ENCODE data around the gene HK1.

The HK1 gene

DNA sequence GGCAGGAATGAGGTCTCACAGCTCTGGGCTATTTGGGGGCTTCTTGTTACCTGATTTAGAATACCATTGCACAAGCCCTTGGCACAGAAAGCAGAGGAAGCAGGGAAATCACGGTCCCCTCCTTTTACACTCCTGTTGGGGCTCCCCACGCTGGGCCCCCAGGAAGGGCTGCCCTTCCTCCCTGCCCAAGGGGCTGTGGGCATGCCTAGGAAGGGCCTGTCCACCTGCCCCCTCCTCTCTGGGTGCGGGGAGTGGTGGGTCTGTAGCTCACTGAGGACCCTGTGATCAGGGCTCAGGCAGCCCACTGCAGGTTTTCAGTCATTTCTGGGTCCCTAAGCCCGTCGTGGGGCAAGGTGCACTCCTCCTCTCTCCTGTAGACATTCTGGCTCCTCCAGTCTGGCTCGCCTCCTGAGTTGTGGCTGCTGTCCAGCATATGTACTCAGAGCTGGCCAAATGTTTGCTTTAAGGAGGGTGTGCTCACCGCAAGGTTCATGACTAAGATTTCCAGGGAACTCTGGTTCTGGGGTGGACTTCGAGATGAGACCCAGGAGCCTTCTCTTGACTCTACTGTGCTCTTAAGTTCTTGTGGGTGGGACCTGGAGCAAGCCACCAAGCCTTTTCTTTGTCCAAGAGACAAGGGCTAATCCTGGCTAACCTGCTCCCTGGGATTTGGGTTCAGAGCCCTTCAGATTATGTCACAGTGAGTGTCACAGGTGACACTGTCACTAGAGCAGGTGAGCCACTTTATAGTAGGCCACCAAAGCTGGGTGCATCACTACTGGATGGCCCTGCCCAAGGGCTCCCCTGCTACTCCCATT lies 82.4 kb downstream of the HK1 start:
- H3K27me3 ChIP-seq (ENCODE audit: insufficient read depth, low read length) = no peaks in the 10 kb centered on the region
- no peaks in the 10 kb centered on the region for H3K9me2 ChIP-seq (ENCODE audit: low read depth, low read length)
- H2AFZ ChIP-seq (ENCODE audit: low read length) = no peak overlapping the region
- H3F3A ChIP-seq (ENCODE audit: insufficient read depth, low read length) = no peaks in the 10 kb centered on the region
- TF ChIP-seq, protein P1, sequence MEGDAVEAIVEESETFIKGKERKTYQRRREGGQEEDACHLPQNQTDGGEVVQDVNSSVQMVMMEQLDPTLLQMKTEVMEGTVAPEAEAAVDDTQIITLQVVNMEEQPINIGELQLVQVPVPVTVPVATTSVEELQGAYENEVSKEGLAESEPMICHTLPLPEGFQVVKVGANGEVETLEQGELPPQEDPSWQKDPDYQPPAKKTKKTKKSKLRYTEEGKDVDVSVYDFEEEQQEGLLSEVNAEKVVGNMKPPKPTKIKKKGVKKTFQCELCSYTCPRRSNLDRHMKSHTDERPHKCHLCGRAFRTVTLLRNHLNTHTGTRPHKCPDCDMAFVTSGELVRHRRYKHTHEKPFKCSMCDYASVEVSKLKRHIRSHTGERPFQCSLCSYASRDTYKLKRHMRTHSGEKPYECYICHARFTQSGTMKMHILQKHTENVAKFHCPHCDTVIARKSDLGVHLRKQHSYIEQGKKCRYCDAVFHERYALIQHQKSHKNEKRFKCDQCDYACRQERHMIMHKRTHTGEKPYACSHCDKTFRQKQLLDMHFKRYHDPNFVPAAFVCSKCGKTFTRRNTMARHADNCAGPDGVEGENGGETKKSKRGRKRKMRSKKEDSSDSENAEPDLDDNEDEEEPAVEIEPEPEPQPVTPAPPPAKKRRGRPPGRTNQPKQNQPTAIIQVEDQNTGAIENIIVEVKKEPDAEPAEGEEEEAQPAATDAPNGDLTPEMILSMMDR (IDR thresholded peaks at IDR 0.05; ENCODE audit: low read length) = no peak
- no peak for TF ChIP-seq EZH2 (IDR thresholded peaks at IDR 0.05; ENCODE audit: borderline replicate concordance, low read length)
- H3K4me2 ChIP-seq (ENCODE audit: low read length) = no peak overlapping the region
- H3K9me3 ChIP-seq (ENCODE audit: low read length) = no peaks in the 10 kb centered on the region
- peaks cover 21% of the 10 kb centered on the region; the same call in 1 of the 2 replicates for H3K36me3 ChIP-seq (ENCODE audit: insufficient read depth, low read length)
- H3K4me3 ChIP-seq (ENCODE audit: low read depth, low read length, poor library complexity, severe bottlenecking) = no peak overlapping the region
- no peaks in the 10 kb centered on the region for H3K4me1 ChIP-seq (ENCODE audit: insufficient read depth, low read length, severe bottlenecking)
- H4K20me1 ChIP-seq (ENCODE audit: insufficient read depth, low read length) = no peaks in the 10 kb centered on the region
- no peak overlapping the region for H3K27ac ChIP-seq (ENCODE audit: low read depth, low read length, poor library complexity, severe bottlenecking)
- H3K79me2 ChIP-seq (ENCODE audit: insufficient read depth, low read length) = no peaks in the 10 kb centered on the region
- no peak overlapping the region for H3K9ac ChIP-seq (ENCODE audit: low read length)

DNA sequence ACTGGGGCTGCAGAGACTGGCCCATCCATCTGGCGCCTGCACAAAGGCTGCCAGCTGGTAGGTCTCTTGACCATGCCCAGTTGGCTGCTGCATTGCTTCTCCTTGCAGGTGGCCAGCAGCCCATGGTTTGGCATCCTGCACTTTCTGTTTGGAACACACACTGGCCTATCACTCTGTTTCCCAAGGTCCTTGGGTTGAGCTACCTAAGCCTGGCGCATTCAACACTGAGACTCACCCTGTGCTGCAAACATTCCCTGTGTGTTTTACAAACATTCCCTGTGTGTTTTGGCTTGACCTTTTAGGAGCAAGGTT lies 83.0 kb downstream of the HK1 start:
- no peak overlapping the region for H3K9ac ChIP-seq (ENCODE audit: low read length)
- no peaks in the 10 kb centered on the region for H3K79me2 ChIP-seq (ENCODE audit: insufficient read depth, low read length)
- H3K27ac ChIP-seq (ENCODE audit: low read depth, low read length, poor library complexity, severe bottlenecking) = no peak overlapping the region
- no peak overlapping the region for H2AFZ ChIP-seq (ENCODE audit: low read length)
- H4K20me1 ChIP-seq (ENCODE audit: insufficient read depth, low read length) = no peaks in the 10 kb centered on the region
- no peak overlapping the region for H3K4me2 ChIP-seq (ENCODE audit: low read length)
- H3K27me3 ChIP-seq (ENCODE audit: insufficient read depth, low read length) = no peaks in the 10 kb centered on the region
- TF ChIP-seq, protein P1 (IDR thresholded peaks at IDR 0.05; ENCODE audit: low read length) = no peak
- no peak for TF ChIP-seq EZH2 (IDR thresholded peaks at IDR 0.05; ENCODE audit: borderline replicate concordance, low read length)
- H3K4me3 ChIP-seq (ENCODE audit: low read depth, low read length, poor library complexity, severe bottlenecking) = no peak overlapping the region
- no peaks in the 10 kb centered on the region for H3K4me1 ChIP-seq (ENCODE audit: insufficient read depth, low read length, severe bottlenecking)
- H3K36me3 ChIP-seq (ENCODE audit: insufficient read depth, low read length) = peaks cover 21% of the 10 kb centered on the region; the same call in 1 of the 2 replicates
- no peaks in the 10 kb centered on the region for H3F3A ChIP-seq (ENCODE audit: insufficient read depth, low read length)
- H3K9me2 ChIP-seq (ENCODE audit: low read depth, low read length) = no peaks in the 10 kb centered on the region
- no peaks in the 10 kb centered on the region for H3K9me3 ChIP-seq (ENCODE audit: low read length)

DNA sequence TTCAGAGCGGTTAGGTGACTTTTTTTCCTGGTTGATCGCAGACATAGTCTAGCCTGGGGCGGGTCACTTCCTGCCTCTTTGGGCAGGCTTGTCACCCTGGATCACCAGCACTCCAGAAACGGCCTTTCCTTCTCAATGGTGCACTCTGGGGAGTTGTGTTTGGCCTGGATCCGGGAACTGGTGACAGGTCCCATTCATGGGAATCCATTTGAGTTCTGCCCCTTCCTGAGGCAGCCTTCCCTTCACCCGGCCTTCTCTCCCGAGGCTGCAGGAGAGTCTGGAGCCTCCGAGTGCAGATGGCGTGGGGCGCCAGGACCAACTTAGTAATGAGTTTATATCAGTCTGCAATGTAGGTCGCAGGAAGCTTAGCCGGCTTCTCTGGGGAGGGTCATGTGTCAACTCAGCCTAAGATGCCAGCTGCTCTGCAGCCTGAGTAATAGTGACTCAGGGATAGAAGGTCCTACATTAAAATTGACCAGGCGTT lies 84.2 kb downstream of the HK1 start:
- no peaks in the 10 kb centered on the region for H3K79me2 ChIP-seq (ENCODE audit: insufficient read depth, low read length)
- H4K20me1 ChIP-seq (ENCODE audit: insufficient read depth, low read length) = no peaks in the 10 kb centered on the region
- peaks cover 29% of the 10 kb centered on the region; the same call in 1 of the 2 replicates for H3K36me3 ChIP-seq (ENCODE audit: insufficient read depth, low read length)
- no peaks in the 10 kb centered on the region for H3K4me1 ChIP-seq (ENCODE audit: insufficient read depth, low read length, severe bottlenecking)
- H3F3A ChIP-seq (ENCODE audit: insufficient read depth, low read length) = no peaks in the 10 kb centered on the region
- H3K27me3 ChIP-seq (ENCODE audit: insufficient read depth, low read length) = no peaks in the 10 kb centered on the region
- H3K9ac ChIP-seq (ENCODE audit: low read length) = no peak overlapping the region
- H3K27ac ChIP-seq (ENCODE audit: low read depth, low read length, poor library complexity, severe bottlenecking) = no peak overlapping the region
- no peak overlapping the region for H3K4me2 ChIP-seq (ENCODE audit: low read length)
- no peaks in the 10 kb centered on the region for H3K9me2 ChIP-seq (ENCODE audit: low read depth, low read length)
- TF ChIP-seq, protein P1 (IDR thresholded peaks at IDR 0.05; ENCODE audit: low read length) = no peak
- no peak for TF ChIP-seq EZH2 (IDR thresholded peaks at IDR 0.05; ENCODE audit: borderline replicate concordance, low read length)
- H3K9me3 ChIP-seq (ENCODE audit: low read length) = no peaks in the 10 kb centered on the region
- H3K4me3 ChIP-seq (ENCODE audit: low read depth, low read length, poor library complexity, severe bottlenecking) = no peak overlapping the region
- no peak overlapping the region for H2AFZ ChIP-seq (ENCODE audit: low read length)
